GM19452 (cell line): Measurements from ENCODE around the gene SSTR3.

Experiments used
- ATAC-seq: cut with Tn5 transposase; IDR thresholded peaks from one replicate; pipeline ENCODE4 v1.9.1; 2021; ENCODE audit not compliant: unreplicated experiment

SSTR3 gene

DNA sequence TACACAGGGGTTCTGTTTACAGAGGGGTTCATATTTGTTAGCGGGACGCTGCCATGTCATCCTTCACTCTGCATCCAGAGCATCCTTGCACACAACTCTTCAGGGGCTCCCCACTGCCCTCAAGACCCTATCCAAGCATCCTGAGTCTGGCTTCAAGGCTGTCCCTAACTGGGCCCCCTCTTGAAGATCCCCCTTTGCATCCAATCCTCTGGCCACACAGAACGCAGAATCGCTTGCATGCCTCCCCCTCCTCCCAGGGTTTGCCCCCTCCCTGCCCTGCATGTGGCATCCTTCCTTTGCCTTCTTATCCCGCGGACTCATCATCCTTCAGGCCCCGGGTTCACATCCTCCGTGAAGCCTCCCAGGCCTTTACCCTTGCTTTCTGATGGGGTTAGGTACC is 42.9 kb downstream of the SSTR3 start:
- ATAC-seq, result no peak

DNA sequence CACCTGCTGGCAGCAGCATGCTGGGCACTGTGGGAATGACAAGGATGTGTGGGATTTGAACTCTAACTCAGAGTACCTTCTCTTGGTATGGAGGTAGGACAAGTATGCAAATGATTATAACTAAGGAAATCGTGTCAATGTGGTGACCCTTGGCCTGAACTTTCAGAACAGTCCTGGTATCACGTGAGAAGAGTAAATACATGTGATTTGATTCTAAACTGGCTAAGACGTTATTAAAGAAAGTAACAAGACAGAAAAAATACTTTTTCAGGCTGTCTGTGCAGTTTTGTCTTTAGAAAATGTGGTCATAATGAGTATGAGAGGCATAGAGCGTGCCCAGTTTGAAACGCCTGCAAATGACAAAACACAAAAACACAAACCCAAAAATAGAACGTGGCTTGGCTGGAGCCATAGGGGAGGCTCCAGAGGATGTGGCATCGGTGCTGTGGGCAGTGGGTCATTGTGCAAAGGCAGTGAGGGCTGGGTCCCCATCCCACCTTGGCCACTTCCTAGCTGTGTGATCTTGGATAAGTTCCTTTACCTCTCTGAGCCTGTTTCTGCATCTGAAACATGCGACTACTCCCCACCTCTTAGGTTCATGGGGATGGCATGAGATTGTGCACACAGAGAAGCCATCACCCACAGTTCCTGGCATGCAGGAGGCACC is 44.2 kb downstream of the SSTR3 start:
- ATAC-seq, result no peak

DNA sequence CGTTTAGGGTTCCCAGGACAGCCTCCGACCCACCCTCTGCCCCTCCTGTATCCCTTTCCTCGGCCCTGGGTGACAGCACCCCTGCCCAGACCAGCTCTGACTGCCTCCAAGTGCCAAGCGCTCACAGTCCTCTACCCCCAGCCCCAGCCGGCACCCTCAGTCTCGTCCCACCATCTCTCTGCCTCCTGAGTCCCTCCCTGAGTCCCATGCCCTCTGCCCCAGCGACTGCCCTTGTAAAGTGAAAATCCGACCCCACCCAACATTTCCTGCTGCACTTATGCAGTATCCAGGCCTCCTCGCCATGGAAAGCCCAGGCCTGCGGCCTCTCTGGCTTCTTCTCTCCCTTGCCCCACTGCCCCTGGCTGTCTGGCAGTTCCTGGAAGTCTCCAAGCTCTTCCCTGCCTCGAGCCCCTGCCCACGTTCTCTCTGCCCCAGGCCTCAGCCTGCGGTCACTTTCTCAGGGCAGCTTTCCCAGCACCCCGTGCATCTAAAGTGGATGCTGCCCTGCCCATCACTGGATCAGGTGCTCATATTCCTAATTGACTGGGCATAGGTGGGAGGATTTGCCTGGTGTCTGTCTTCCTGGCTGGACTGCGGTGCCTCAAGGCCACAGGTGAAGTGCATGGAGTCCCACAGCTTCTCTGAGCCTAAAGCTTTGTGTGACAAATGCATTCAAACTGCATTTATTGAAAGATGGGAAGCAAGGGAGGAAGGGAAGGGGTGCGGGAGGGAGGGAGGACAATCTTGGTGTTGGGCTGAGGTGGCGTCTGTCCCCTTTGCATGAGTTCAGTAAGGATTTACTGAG is 44.9 kb downstream of the SSTR3 start:
- no peak for ATAC-seq

DNA sequence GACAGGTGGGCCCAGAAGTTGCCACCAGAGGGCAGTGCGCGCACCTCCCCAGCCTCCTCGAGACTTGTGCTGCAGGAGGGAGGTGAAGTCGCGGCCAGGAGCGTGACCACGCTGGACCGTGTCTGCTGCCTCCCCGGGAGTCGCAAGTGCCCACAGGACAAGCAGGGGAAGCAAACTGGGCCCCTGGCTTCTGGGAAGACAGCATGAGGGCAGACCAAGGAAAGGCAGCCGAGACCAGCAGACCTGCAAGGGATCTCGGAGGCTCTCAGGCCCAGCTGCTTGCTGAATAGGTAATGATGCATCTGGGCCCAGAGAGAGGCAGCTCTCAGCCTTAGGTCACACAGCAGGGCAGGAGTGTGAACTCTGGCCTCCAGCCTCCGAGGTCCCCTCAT is 45.6 kb downstream of the SSTR3 start:
- ATAC-seq, result no peak

DNA sequence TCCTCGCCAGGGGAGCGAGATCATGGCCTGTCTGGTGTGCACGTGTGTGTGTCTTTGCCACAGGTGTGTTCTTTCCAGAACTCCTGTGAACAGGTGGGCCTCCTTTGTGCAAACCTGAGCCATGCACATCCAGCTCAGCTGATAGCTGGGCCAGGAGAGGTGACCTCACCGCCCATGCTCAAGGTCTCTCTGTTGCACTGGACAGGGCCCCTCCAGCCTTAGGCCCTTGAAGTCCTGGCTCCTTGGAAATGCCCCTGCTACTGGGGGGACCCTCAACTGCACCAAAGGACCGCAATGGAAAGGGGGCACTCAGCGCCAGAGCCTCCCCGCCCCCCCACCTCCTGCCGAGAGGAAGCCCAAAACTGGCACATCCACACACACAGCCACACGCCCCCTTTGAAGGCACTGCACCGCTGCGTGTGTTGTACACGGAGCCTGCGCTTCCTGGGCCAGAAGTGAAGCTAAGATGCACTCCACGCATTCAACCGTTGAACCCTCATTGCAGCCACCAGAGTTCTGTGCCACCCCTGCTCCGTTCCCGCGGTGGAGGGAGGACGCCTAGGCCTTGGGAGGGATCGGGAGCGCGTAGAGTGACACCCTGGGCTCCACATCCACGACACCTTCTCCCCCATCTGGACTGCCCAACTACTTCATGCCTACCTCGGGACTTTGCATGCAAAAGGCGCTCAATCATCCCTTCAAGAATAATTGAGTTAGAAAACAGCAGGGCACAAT is 46.2 kb downstream of the SSTR3 start:
- ATAC-seq, result no peak

DNA sequence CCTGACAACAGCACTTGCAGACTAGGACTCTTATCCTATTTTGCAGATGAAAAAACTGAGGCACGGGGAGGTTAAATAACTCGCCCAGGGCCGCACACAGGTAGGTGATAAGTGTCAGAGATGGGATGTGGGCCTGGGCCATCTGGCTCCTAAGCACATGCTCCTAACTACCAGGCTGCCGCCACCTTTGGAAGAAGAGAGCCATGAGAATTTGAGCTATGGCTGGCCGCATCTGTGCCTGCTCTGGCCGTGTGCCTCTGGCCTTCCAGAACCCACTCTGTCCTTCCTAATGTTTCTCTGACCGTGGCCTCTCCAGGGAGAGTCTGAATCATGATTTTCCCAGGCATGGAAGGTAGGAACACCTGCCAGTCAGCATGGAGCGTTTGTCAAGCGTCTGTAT is 47.2 kb downstream of the SSTR3 start:
- no peak for ATAC-seq

DNA sequence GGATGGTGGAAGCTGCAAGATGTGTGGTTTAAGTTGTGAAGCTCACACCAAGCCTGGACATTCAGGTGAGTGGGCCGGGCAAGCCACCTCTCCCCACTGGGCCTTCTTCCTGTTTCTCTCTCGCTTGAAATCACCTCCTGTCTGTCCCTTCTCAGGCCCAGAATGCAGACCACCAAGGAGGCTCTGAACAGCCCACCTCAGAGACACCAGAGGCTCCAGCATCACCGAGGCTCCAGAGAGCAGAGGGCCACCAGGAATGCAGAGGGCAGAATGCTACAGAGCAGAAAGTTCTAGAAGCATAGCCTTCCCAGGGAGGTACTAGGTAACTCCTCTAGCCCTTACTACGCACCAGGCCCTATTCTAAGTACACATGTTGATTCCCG is 47.8 kb downstream of the SSTR3 start:
- ATAC-seq, result no peak

DNA sequence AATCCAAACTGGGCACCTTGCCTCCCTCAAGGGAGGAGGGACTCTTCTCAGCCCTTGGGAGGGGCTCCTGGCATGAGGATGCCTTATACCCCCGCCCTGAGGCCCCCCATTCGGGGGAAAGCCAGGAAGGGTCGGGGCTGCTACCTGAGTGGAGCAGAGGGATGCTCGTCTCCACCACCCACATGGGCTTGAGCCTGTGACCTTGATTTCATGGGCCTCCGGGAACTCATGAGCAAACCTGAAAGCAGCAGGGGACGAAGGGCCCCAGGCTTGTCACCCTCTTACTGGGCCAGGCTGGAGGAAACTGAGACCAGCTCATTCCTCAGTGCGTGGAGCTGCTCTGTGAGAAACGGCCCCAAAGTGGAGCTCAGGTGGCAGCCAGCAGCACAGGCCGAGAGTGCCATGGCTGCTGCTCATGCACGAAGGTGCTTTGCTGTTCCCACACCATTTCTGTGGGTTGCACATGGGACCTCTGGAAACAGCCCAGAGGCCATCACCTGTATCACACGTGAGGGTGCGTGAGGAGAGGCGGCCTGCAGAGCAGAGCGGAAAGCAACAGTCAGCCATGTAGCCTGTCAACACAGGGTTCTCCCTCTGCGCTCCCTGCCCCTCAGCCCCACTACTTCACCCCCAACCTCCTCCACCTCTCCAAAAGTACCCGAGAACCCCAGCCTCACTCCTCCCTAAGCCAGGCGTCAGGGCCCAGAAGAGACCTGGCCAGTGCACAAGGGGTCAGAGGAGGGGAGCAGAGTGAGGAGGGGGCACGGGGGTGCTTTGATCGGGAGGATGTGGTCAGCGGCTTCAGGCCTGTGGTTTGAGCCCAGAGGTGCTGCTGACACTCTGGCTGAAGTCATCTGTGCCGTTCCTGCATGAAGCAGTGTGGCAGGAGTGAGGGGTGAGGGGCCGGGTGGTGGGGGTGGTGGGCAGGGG is 48.4 kb downstream of the SSTR3 start:
- peak; percentile 30 for ATAC-seq

DNA sequence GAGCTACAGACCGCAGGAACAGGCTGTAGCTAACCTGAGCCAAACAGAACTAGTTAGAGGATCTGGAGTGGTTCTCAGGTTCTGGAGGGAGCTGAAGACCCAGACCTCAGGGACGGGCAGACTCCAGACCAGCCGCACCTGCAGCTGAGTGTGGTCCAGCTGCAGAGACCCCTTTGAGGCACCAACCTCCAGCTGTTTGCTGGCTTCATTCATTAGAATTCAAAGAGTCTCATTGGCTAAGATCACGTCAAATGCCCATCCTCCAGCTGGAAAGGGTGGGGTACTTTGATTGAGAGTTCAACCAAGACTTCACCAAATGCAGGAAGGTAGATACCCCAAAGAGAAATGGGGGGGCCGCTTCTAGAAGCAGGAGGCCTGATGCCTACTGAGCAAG is 49.2 kb downstream of the SSTR3 start:
- no peak for ATAC-seq

DNA sequence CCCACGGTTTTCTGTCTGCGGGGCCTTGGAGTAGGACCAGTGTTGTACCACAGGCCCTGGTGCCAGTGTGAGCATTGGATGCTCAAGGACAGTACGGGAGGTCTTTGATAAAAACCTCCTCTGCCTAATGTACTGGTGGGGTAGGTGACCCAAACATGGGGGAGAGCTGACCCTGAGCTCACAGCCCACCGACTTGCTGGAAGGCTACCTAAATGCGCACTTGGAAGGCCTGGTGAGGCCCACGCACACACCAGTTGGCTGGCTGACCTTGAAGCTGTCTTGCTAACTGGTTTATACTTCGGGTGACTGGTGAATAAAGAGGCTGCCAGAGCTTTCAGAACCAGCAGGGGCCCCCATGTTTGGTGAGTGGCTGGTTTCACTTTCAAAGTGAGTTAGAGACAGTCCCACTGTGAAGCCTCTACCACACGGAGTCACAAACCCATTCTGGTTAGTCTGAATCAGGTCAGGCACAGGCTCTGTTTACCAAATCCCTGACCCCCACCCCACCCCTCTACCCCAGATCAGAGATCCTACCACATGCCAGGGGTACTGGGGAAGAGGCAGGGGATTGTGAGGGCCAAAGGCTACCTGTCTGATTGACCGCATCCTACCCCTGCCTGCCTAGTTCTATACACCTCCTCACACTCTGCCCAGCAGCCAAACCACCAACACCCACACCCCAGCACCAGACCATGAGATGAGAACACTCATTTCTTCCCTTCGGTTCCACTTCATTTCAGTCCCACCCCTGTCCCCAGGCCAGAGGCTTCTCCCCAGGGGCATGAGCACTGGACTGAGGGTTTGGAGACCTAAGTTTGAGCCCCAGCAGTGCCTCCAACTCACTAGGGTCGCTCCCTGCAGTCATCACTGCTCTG is 49.8 kb downstream of the SSTR3 start:
- ATAC-seq, result peak; percentile 53

DNA sequence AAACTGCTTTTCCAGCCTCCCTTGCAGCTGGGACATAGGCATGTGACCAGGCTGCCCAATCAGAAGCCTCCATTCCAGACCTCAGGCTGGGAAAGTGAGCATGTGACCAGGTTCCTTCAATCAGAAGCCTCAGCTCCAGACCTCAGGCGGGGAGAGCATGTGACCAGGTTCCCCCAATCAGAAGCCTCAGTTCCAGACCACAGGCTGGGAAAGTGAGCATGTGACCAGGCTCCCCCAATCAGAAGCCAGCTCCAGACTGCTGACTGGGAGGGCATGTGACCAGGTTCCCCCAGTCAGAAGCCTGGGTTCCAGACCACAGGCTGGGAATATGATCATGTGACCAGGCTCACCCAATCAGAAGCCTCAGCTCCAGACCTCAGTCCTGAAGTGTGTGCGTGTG is 50.8 kb downstream of the SSTR3 start:
- no peak for ATAC-seq

DNA sequence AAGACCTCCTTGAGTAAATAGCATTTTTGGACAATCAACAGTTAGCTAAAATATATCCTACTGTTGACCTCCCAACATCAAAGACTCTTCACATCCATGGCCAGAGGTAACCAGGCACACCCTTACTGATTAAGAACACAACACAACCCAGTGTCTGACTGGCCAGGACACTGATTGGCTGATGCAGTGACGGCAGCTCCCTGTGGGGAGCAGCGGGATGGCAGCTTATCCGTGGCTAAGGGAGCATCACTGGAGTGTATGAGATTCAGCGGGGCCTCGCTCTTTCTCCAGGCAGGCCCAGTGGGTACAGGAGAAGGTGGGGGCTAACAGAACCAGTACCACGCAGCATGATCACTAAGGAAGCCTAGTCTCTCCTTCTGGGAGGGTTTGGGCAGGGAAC is 52.2 kb downstream of the SSTR3 start:
- no peak for ATAC-seq

DNA sequence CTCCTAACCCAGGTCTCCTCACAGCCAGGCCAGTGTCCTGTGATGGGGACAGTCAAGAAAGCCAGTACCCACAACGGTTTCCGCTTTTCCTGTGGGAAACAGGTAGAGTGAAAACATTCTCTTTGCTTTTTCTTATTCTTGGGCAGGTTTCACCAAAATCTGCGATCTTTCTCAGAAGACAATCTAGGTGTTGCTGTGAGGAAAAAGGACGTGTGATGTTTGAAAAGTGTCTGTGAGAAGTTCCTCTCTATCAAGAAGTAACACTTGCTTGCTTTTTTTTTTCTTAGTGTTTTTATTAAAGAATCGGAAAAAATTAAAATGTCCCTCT is 53.4 kb downstream of the SSTR3 start:
- no peak for ATAC-seq

DNA sequence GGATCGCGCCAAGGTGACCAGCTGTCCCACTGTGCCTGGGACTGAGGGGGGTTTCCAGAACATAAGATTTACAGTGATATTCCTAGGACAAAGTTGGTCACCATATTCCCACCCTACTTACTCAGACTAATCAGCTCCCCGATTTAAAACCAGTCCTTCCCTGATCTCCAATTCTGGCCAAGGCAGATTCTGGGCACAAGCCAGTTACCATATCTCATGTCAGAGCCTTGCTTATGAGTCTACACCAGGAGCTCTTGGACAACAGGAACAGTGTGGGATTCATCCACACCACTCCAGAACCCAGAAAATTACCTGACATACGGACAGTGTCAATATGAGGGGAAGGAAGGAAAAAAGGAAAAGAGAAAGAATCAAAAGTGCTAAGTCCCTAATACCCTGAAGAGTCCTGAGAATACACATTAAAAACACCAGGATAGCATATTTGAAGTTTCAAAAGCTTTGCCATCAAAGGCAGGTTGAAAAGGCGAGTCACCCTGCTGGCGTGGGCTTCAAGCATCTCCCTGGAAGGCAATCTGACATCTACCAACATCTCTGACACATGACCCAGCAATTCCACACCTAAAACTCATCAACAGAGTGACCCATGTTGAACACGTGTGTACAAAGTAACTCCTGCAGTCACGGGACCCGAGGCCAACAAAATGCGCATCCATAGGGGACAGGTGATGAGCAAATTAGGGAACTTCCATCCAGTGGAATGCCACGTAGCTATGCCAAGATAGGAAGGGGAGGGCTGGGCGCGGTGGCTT is 54.6 kb downstream of the SSTR3 start:
- no peak for ATAC-seq

DNA sequence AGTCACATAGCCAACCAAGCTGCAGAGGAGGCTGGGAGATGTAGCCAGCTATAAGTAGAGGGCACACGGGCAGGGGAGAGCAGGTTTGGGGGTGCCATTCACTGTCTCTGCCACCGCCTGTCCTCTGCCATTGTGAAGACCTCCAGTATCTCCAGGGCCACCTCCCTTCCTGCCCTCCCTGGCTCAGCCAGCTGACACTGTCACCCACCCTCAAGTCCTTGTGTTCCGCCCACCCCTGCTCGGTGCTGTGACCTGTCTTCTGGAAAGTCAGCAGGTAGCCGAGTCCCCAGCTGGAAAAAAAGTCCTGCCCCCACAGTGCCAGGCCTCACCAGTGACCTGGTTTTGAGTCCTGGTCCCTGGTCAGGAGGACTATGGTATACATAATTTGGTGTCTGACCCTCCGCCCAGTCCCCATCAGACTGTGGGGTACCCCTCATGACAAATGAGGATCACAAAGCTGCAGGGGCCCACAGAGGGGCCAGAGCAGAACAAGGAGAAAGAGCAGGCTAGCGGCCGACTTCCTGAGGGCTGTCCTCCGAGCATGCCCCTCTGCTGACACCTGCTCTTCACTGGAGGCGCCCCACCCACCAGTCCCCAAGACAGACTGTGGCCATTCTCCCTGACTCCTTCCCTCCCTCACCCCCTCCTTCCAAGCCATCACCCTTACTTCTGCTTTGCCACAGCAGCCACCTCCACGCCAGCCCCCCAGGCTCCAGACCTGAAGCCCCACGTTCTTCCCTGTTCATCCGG is 55.4 kb downstream of the SSTR3 start:
- no peak for ATAC-seq

DNA sequence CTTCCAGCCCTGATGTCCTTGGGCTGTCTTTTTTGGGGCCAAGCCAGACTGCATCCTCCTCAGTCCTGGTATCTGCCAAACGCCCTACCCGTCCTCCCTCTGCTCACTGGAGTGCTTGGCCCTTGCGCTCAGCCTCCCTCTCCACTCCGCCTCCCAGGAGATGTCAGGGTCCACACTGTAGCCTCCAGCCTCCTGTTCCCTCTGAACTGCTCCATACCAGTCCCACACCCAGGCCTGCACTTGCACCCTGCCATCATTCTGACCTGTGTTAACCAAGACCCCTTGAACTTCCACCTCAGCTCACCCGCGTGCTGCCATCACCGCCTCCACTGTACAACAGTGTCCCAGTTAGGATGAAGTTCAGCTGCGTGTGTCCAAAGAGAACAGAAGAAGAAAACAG is 56.3 kb downstream of the SSTR3 start:
- ATAC-seq, result no peak

DNA sequence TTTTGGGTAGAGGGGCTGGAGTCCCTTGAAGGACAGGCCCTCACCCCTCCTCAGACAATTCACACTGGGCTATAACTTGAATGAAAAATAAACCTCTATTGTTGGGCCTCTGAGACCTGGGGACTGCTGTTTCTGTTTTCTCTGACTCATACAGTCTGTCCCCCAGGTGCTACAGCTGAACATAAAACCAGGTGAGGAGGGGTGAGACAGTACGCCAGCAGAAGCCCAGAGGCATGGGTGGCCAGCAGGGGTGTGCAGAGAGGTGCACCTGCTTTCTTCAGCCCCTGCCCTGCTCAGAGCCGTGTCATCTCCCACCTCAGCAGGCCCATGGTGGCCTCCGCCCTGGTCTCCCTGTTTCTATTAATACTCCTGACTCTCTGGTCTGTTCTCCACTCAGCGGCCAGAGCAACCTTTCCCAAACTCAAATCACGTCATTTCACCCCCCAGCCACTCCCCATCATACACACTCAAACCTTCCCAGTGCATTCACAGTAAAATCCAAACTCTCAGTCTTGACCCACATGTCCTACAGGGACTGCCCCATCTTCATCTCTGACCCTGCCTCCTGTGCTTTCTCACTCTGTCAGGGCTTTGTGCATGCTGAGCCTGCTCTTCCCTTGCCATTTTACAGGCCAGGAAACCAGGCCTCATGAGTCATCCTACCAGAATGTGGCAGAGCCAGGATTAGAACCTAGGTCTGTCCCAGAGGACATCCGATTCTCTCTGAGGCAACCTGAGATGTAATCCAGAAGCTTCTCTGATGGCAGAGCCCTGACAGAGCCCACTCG is 57.2 kb downstream of the SSTR3 start:
- ATAC-seq, result no peak
